KMS-11 (cell line): ENCODE results near the gene STARD5.

ENCODE experiments used
- H2AFZ ChIP-seq: fragments of 200-600 bp; sonication (generic); 2 replicates; pipeline ENCODE4 v1.6.1; 2016; ENCODE audit warnings: antibody characterized with exemption, mixed run types, low read depth
- H3K27ac ChIP-seq: fragments of 200-600 bp; sonication (generic); 2 replicates; pipeline ENCODE4 v1.6.1; 2016; ENCODE audit warnings: mild to moderate bottlenecking, mixed run types
- H3K27me3 ChIP-seq: fragments of 200-600 bp; sonication (generic); 2 replicates; pipeline ENCODE4 v1.6.1; 2017; ENCODE audit warnings: mild to moderate bottlenecking, low read depth, mixed run types, moderate library complexity; ENCODE audit not compliant: insufficient read depth
- H3K36me3 ChIP-seq: fragments of 200-600 bp; sonication (generic); 2 replicates; pipeline ENCODE4 v1.6.1; 2017; ENCODE audit warnings: mild to moderate bottlenecking, mixed run types; ENCODE audit not compliant: insufficient read depth
- H3K4me1 ChIP-seq: fragments of 200-600 bp; sonication (generic); 2 replicates; pipeline ENCODE4 v1.6.1; 2016; ENCODE audit warnings: mild to moderate bottlenecking, low read depth, mixed run types; ENCODE audit not compliant: poor library complexity, severe bottlenecking
- H3K4me2 ChIP-seq: fragments of 200-600 bp; sonication (generic); 2 replicates; pipeline ENCODE4 v1.7.0; 2016; ENCODE audit warnings: mild to moderate bottlenecking, mixed run types
- H3K4me3 ChIP-seq: fragments of 200-600 bp; sonication (generic); IDR thresholded peaks from 2 replicates; pipeline ENCODE4 v1.6.1; 2017; ENCODE audit warnings: low read depth, low read length, mixed read lengths; ENCODE audit not compliant: insufficient read depth
- H3K79me2 ChIP-seq: fragments of 200-600 bp; sonication (generic); 2 replicates; pipeline ENCODE4 v1.6.1; 2016; ENCODE audit warnings: low read depth, mixed run types; ENCODE audit not compliant: insufficient read depth
- H3K9ac ChIP-seq: fragments of 200-600 bp; sonication (generic); 2 replicates; pipeline ENCODE4 v1.6.1; 2016; ENCODE audit warnings: mild to moderate bottlenecking, mixed run types
- H4K20me1 ChIP-seq: fragments of 200-600 bp; sonication (generic); 2 replicates; pipeline ENCODE4 v1.6.1; 2016; ENCODE audit warnings: mild to moderate bottlenecking, mixed run types; ENCODE audit not compliant: insufficient read depth
- CTCF ChIP-seq: fragments of 200-600 bp; sonication (generic); conservative IDR thresholded peaks from 2 replicates; pipeline ENCODE4 v1.6.1; 2017; ENCODE audit warnings: low read depth, mild to moderate bottlenecking, antibody characterized with exemption, low read length, moderate library complexity, mixed read lengths

The STARD5 gene

GRCh38 chr15:81292523-81293001, 31.4 kb downstream of the STARD5 start:
- no peak for TF ChIP-seq CTCF
- H3K4me3 ChIP-seq, result no peak overlapping the region
- no peak overlapping the region for H3K9ac ChIP-seq
- H3K36me3 ChIP-seq, result no peaks in the 10 kb centered on the region
- no peak overlapping the region for H2AFZ ChIP-seq
- no peaks in the 10 kb centered on the region for H3K27me3 ChIP-seq
- peak overlapping the region; percentile 57; the same call in 1 of the 2 replicates for H3K4me2 ChIP-seq
- H4K20me1 ChIP-seq, result no peaks in the 10 kb centered on the region
- no peak overlapping the region for H3K27ac ChIP-seq
- H3K79me2 ChIP-seq, result no peaks in the 10 kb centered on the region
- peaks cover 69% of the 10 kb centered on the region for H3K4me1 ChIP-seq

- Histone ChIP-seq H3K27me3 (no peaks in the 10 kb centered on the region), H2AFZ (no peak overlapping the region), H3K79me2 (no peaks in the 10 kb centered on the region), H3K36me3 (no peaks in the 10 kb centered on the region), H3K4me1 (peaks cover 63% of the 10 kb centered on the region), H4K20me1 (no peaks in the 10 kb centered on the region), H3K9ac (no peak overlapping the region), H3K4me2 (peak overlapping the region; percentile 3; the same call in 1 of the 2 replicates), H3K27ac (no peak overlapping the region), H3K4me3 (no peak overlapping the region)
- TF ChIP-seq CTCF, result no peak
These were observed 31.9 kb downstream of the STARD5 start for GRCh38 chr15:81291916-81292522.

GRCh38 chr15:81289910-81290309, 34.0 kb downstream of the STARD5 start:
- Histone ChIP-seq H3K27me3 (no peaks in the 10 kb centered on the region), H4K20me1 (no peaks in the 10 kb centered on the region), H3K4me1 (peaks cover 55% of the 10 kb centered on the region), H3K36me3 (no peaks in the 10 kb centered on the region), H3K4me2 (no peak overlapping the region), H2AFZ (no peak overlapping the region), H3K4me3 (no peak overlapping the region), H3K9ac (no peak overlapping the region), H3K79me2 (no peaks in the 10 kb centered on the region), H3K27ac (no peak overlapping the region)
- no peak for TF ChIP-seq CTCF

- no peak overlapping the region for H3K9ac ChIP-seq
- peaks cover 55% of the 10 kb centered on the region for H3K4me1 ChIP-seq
- H3K4me3 ChIP-seq, result no peak overlapping the region
- no peaks in the 10 kb centered on the region for H4K20me1 ChIP-seq
- H2AFZ ChIP-seq, result no peak overlapping the region
- H3K27ac ChIP-seq, result no peak overlapping the region
- H3K36me3 ChIP-seq, result no peaks in the 10 kb centered on the region
- TF ChIP-seq CTCF, result no peak
- no peaks in the 10 kb centered on the region for H3K79me2 ChIP-seq
- no peak overlapping the region for H3K4me2 ChIP-seq
- no peaks in the 10 kb centered on the region for H3K27me3 ChIP-seq
These were observed 35.3 kb downstream of the STARD5 start for GRCh38 chr15:81288616-81289015.
